ENCODE data around the gene ICAM1. TPM values are rescaled to one million over a fixed set of nuclear protein-coding genes. Genes with fewer than 3 reads are reported as not detected.

Gene ICAM1
- total and polyA plus RNA-seq, 2 of the 8 experiments (the other 6 are each of a cell fraction or from before 2014, with no cell fraction given), result 4.0 to 9.4 TPM

DNA sequence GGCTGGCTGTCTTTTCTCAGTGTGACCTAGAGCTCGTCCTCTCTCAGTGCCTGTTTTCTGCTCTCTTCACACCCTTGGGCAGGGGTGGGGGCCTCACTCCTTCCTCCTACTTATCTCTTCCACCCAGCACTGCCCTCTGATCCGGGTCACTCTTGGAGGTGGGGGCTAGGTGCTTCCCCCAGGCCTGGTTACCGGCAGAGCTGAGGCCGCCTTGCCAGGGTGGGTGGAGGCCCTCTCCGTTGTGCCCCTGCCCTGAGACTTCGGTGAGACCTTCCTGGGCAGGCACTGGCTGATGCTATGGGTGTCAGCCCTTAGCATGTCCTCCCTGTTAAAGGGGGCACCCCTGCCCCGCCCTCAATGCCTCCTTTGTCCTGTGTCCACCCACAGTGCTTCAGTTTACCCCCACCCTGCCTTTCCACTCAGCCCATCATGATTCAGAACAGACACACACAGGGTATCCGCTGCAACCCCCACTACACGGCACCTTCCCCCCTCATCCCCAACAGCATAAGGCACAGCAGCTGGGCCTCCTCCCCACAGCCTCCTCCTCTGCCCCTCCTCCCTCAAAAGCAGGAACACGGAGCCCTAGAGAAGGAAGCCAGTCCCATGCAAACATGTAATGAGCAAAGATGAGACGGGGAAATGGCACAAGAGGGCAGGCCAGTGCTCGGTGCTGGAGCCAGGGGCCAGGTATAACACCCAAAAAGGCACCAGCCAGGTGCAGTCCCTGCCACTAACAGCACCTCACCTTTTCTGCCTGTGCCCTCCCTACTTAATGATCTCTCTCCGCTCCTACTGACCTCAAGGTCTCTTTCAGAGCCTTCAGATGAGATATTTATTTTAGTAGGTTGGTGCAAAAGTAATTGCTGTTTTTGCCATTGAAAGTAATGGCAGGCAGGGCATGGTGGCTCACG lies 28.9 kb downstream of the ICAM1 start:
- Histone ChIP-seq H3K79me1 (ENCODE audit: low read depth, low read length) (no peaks in the 10 kb centered on the region), H3K4me3 (ENCODE audit: extremely low read depth in 1 of 4, insufficient read depth in 2 of 4, low read depth in 3 of 4, low read length in 4 of 4) (no peak overlapping the region), H4K20me1 (replicated peaks in 1 of 2; ENCODE audit: control insufficient read depth in 1 of 2, insufficient read depth in 2 of 2, low read length in 2 of 2) (peaks cover 0 to 4% of the 10 kb centered on the region in 2 experiments), H3K23me2 (ENCODE audit: low read depth, low read length) (peaks cover 8% of the 10 kb centered on the region; the same call in 1 of the 2 replicates), H2BK20ac (ENCODE audit: low read length) (no peak overlapping the region), H3K4ac (replicated peaks; ENCODE audit: insufficient read length, low read depth, low read length) (no peak overlapping the region), H3K36me3 (ENCODE audit: control insufficient read depth in 2 of 4, insufficient read depth in 4 of 4, low read length in 3 of 4) (0 out of 8 replicates have a peak, but pooled peaks cover 0 to 5% (median 0%) of the 10 kb centered on the region in 4 experiments), H2BK15ac (ENCODE audit: low read length) (no peak overlapping the region), H3K56ac (replicated peaks; ENCODE audit: insufficient read length, low read depth, low read length) (no peak overlapping the region), H2BK5ac (ENCODE audit: low read depth, low read length) (no peak overlapping the region), H3K4me2 (ENCODE audit: insufficient read depth in 1 of 2, low read depth in 2 of 2, low read length in 2 of 2) (no peak overlapping the region), H3K14ac (ENCODE audit: insufficient read length) (no peak overlapping the region), H3K9ac (replicated peaks in 1 of 4; ENCODE audit: extremely low read depth in 1 of 4, low read depth in 3 of 4, low read length in 3 of 4) (no peak overlapping the region), H3K23ac (ENCODE audit: insufficient read length) (no peak overlapping the region), H2AK5ac (ENCODE audit: low read depth, low read length) (no peak overlapping the region), H3K27ac (ENCODE audit: low read depth, low read length) (no peak overlapping the region), H3K27me3 (replicated peaks in 1 of 4; ENCODE audit: control insufficient read depth in 3 of 4, extremely low read depth in 1 of 4, insufficient read depth in 3 of 4, low read length in 3 of 4) (peaks cover 2 to 26% (median 22%) of the 10 kb centered on the region in 4 experiments), H4K8ac (ENCODE audit: extremely low read depth, insufficient read depth, low read length) (no peak overlapping the region), H2BK120ac (replicated peaks; ENCODE audit: low read depth, low read length) (no peak overlapping the region), H3K18ac (ENCODE audit: extremely low read depth, low read length) (no peak overlapping the region), H3K4me1 (replicated peaks in 1 of 4; ENCODE audit: control insufficient read depth in 3 of 4, insufficient read depth in 4 of 4, low read length in 3 of 4) (peaks cover 0 to 9% (median 2%) of the 10 kb centered on the region in 4 experiments; a peak in 4 of 7 replicates), H4K5ac (ENCODE audit: insufficient read length, low read depth, low read length) (no peak overlapping the region), H2BK12ac (ENCODE audit: low read depth, low read length) (no peak overlapping the region), H3K9me3 (ENCODE audit: insufficient read depth in 2 of 2, low read depth in 1 of 2, low read length in 1 of 2) (no peaks in the 10 kb centered on the region), H2AFZ (ENCODE audit: low read length) (no peak overlapping the region), H3K79me2 (ENCODE audit: control insufficient read depth in 1 of 2, insufficient read depth in 2 of 2, low read length in 2 of 2) (no peaks in the 10 kb centered on the region), H4K91ac (replicated peaks; ENCODE audit: insufficient read length, low read length) (no peak overlapping the region)
- 88% methylated on average over 14 of the region's 14 CpGs; no CpG with 5 or more reads in 1 of the 2 experiments for WGBS, 2 experiments (ENCODE audit: extremely low coverage in 1 of 2, insufficient coverage in 1 of 2, insufficient read length in 1 of 2, insufficient replicate concordance in 2 of 2, low coverage in 1 of 2, low lambda C conversion rate in 2 of 2, missing lambda C conversion rate in 1 of 2)
- ChIA-PET POLR2A (ENCODE audit: partially characterized antibody) (interaction anchor here (0.6 to 1.7 kb wide), 3 partner anchors 10 to 28 kb away, joined by 3 to 5 read pairs (median 4); partner anchors contain the start of genes ICAM5 and ZGLP1), CTCF (ENCODE audit: partially characterized antibody) (interaction anchor here (0.6 to 2.7 kb wide), 10 partner anchors 10 to 89 kb away, joined by 3 to 9 read pairs (median 4); partner anchors contain the start of genes ICAM1, ICAM5, RAVER1 and ZGLP1)
- DNase-seq (ENCODE audit: low read depth in 1 of 2, low spot score in 2 of 2), result no peak
- FAIRE-seq, result no peak
- TF ChIP-seq PHF8 (conservative IDR thresholded peaks at IDR 0.05; ENCODE audit: low read depth, low read length), result no peak
- no peak for TF ChIP-seq BACH1 (IDR thresholded peaks at IDR 0.05; ENCODE audit: low read length)
- no peak for TF ChIP-seq CBX8 (IDR thresholded peaks at IDR 0.05; ENCODE audit: borderline replicate concordance, low read depth, low read length)
- TF ChIP-seq, protein P1, sequence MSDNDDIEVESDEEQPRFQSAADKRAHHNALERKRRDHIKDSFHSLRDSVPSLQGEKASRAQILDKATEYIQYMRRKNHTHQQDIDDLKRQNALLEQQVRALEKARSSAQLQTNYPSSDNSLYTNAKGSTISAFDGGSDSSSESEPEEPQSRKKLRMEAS (IDR thresholded peaks at IDR 0.05), result no peak
- TF ChIP-seq GABPA (IDR thresholded peaks at IDR 0.05; ENCODE audit: borderline replicate concordance, insufficient read depth, low read length), result no peak

Data from H1 (cell line).